HCT116 (cell line): ENCODE data around the gene RELA. TPM values are rescaled to one million over a fixed set of nuclear protein-coding genes. Genes with fewer than 3 reads are reported as not detected.

Experiments
- ATAC-seq: fragments of 200-7000 bp; cut with Tn5 transposase; 2 replicates; pipeline ENCODE4 v1.9.1; 2020; ENCODE audit warnings: mild to moderate bottlenecking, moderate library complexity
- BruUV-seq: library from RNA; stranded (reverse); fragments of 400-500 nt; replicated peaks from 2 replicates; lab custom pipeline; 2021; lab: Mats Ljungman, UMichigan
- CTCF ChIA-PET: fragments of 300-600 bp; sonication (Branson Sonifier 250); formaldehyde crosslinking; loops from one replicate; lab custom pipeline; 2021; ENCODE audit warnings: antibody characterized with exemption; lab: Charles Lee
- POLR2A ChIA-PET: fragments of 300-600, 350-600 bp; sonication (Branson Sonifier 250); formaldehyde crosslinking; loops from one replicate; lab custom pipeline; 2021; ENCODE audit warnings: antibody characterized with exemption; lab: Charles Lee
- RAD21 ChIA-PET, 2 experiments: fragments of 300-600 bp; sonication (Branson Sonifier 250); formaldehyde crosslinking; loops; one replicate each; lab custom pipeline; 2023; ENCODE audit warnings: low total read pairs in 2 of 2; ENCODE audit not compliant: uncharacterized antibody in 2 of 2, unreplicated experiment in 2 of 2, low non-redundant PET in 1 of 2; lab: Charles Lee
- DNase-seq: peaks from one replicate; pipeline ENCODE4 v3.0.0-alpha.2; 2010; ENCODE audit warnings: low read depth, low spot score
- H2AFZ ChIP-seq: fragments of 200-600 bp; shearing (Covaris generic), sonication (generic); 2 replicates; pipeline ENCODE4 v1.6.1; 2017; ENCODE audit warnings: low read depth, mixed run types, mixed read lengths, antibody characterized with exemption, low read length; ENCODE audit not compliant: poor library complexity, severe bottlenecking
- H3K27ac ChIP-seq: 2 replicates; pipeline ENCODE4 v1.5.1; 2012; ENCODE audit warnings: low read depth, low read length
- H3K27me3 ChIP-seq: fragments of 200-600 bp; sonication (generic); 2 replicates; pipeline ENCODE4 v1.6.1; 2016; ENCODE audit warnings: mixed run types, low read length, mixed read lengths; ENCODE audit not compliant: insufficient read depth
- H3K36me3 ChIP-seq, 2 experiments: fragments of 200-500 bp in 1 of 2; fragments of 200-600 bp in 1 of 2; sonication (Bioruptor generic) in 1 of 2; sonication (generic) in 1 of 2; 2 replicates each; pipeline versions ENCODE4 v1.5.1 to v1.6.1; 2014 to 2016; ENCODE audit warnings: low read length in 2 of 2, inconsistent platforms in 1 of 2, mixed read lengths in 1 of 2, mixed run types in 1 of 2; ENCODE audit not compliant: insufficient read depth in 2 of 2, control insufficient read depth in 1 of 2
- H3K4me1 ChIP-seq, 2 experiments: fragments of 200-600 bp in 1 of 2; sonication (generic) in 1 of 2; 2 replicates each; pipeline versions ENCODE4 v1.5.1 to v1.6.1; 2012 to 2017; ENCODE audit warnings: low read length in 2 of 2, inconsistent platforms in 1 of 2, mild to moderate bottlenecking in 1 of 2, mixed read lengths in 1 of 2, mixed run types in 1 of 2, moderate library complexity in 1 of 2; ENCODE audit not compliant: insufficient read depth in 2 of 2, control insufficient read depth in 1 of 2
- H3K4me2 ChIP-seq: fragments of 200-600 bp; sonication (generic); 2 replicates; pipeline ENCODE4 v1.6.1; 2017; ENCODE audit warnings: mixed run types, low read length, mixed read lengths
- H3K4me3 ChIP-seq, 2 experiments: fragments of 200-600 bp in 1 of 2; sonication (generic) in 1 of 2; replicated peaks in 1 of 2; 2 replicates each; pipeline ENCODE4 v1.5.1; 2011 to 2016; ENCODE audit warnings: low read length in 2 of 2, control low read depth in 1 of 2, low read depth in 1 of 2, mild to moderate bottlenecking in 1 of 2, mixed read lengths in 1 of 2, mixed run types in 1 of 2
- H3K79me2 ChIP-seq: fragments of 200-600 bp; sonication (generic); 2 replicates; pipeline ENCODE4 v1.6.1; 2017; ENCODE audit warnings: mild to moderate bottlenecking, mixed run types, low read length, moderate library complexity, mixed read lengths; ENCODE audit not compliant: insufficient read depth
- H3K9ac ChIP-seq: fragments of 200-600 bp; sonication (generic); 2 replicates; pipeline ENCODE4 v1.6.1; 2016; ENCODE audit warnings: low read length, mixed read lengths
- H3K9me2 ChIP-seq: fragments of 200-600 bp; sonication (generic), shearing (Covaris generic); 2 replicates; pipeline ENCODE4 v1.6.1; 2017; ENCODE audit warnings: mixed run types, mild to moderate bottlenecking, moderate library complexity; ENCODE audit not compliant: insufficient read depth
- H3K9me3 ChIP-seq, 2 experiments: fragments of 200-500 bp in 1 of 2; fragments of 200-600 bp in 1 of 2; sonication (Bioruptor generic) in 1 of 2; sonication (generic) in 1 of 2; 2 replicates each; pipeline ENCODE4 v1.6.1; 2014 to 2017; ENCODE audit warnings: low read length in 2 of 2, mixed read lengths in 2 of 2, inconsistent platforms in 1 of 2, low read depth in 1 of 2, mild to moderate bottlenecking in 1 of 2, mixed run types in 1 of 2, moderate library complexity in 1 of 2; ENCODE audit not compliant: control insufficient read depth in 1 of 2, insufficient read depth in 1 of 2
- H4K20me1 ChIP-seq: fragments of 200-600 bp; sonication (generic), shearing (Covaris generic); 2 replicates; pipeline ENCODE4 v1.6.1; 2017; ENCODE audit warnings: mixed run types, mild to moderate bottlenecking, moderate library complexity; ENCODE audit not compliant: insufficient read depth
- CEBPB ChIP-seq: IDR thresholded peaks from 2 replicates; pipeline ENCODE4 v1.6.1; 2012; ENCODE audit warnings: low read depth
- CTCF ChIP-seq, 3 experiments: fragments of 200-600 bp in 1 of 3; sonication (generic) in 1 of 3; IDR thresholded peaks in 2 of 3; conservative IDR thresholded peaks in 1 of 3; 2 replicates each; pipeline ENCODE4 v1.5.1; 2012 to 2017; ENCODE audit warnings: low read depth in 2 of 3, low read length in 2 of 3, antibody characterized with exemption in 1 of 3, borderline replicate concordance in 1 of 3, control low read depth in 1 of 3, mild to moderate bottlenecking in 1 of 3, mixed read lengths in 1 of 3, mixed run types in 1 of 3, moderate library complexity in 1 of 3; ENCODE audit not compliant: insufficient read depth in 1 of 3
- EGR1 ChIP-seq: IDR thresholded peaks from 2 replicates; pipeline ENCODE4 v1.6.1; 2012; ENCODE audit warnings: low read depth
- ELF1 ChIP-seq: IDR thresholded peaks from 2 replicates; pipeline ENCODE4 v1.6.1; 2012; ENCODE audit warnings: low read depth, borderline replicate concordance
- EZH2 ChIP-seq: fragments of 200-600 bp; sonication (generic); IDR thresholded peaks from 2 replicates; pipeline ENCODE4 v1.6.1; 2017; ENCODE audit warnings: antibody characterized with exemption, mixed run types
- JUND ChIP-seq: IDR thresholded peaks from 2 replicates; pipeline ENCODE4 v1.6.1; 2012
- MAX ChIP-seq: IDR thresholded peaks from 2 replicates; pipeline ENCODE4 v1.6.1; 2012
- POLR2A ChIP-seq: IDR thresholded peaks from 2 replicates; pipeline ENCODE4 v1.7.0; 2011; ENCODE audit warnings: borderline replicate concordance; ENCODE audit not compliant: insufficient read depth, insufficient read length; ENCODE audit errors: extremely low read depth
- POLR2AphosphoS5 ChIP-seq: IDR thresholded peaks from 2 replicates; pipeline ENCODE4 v1.6.1; 2011; ENCODE audit warnings: mild to moderate bottlenecking, low read depth, low read length, moderate library complexity
- SRF ChIP-seq: IDR thresholded peaks from 2 replicates; pipeline ENCODE4 v1.6.1; 2012; ENCODE audit warnings: low read depth
- TCF7L2 ChIP-seq: IDR thresholded peaks from 2 replicates; pipeline ENCODE4 v1.7.0; 2011; ENCODE audit warnings: borderline replicate concordance, inconsistent platforms; ENCODE audit not compliant: insufficient read depth, insufficient read length; ENCODE audit errors: extremely low read depth
- ZFX ChIP-seq: fragments of 450-650 bp; IDR thresholded peaks from 2 replicates; pipeline ENCODE4 v1.6.1; 2017
- intact Hi-C: fragments of 100-400 bp; cut with micrococcal nuclease; formaldehyde crosslinking; loops from 2 replicates; pipeline ENCODE4 v1.10.0; 2022
- total RNA-seq: library from RNA; stranded (reverse); gene quantifications from one replicate; pipeline ENCODE4 v1.2.1, GENCODE V29; 2021; ENCODE audit not compliant: unreplicated experiment
- TF ChIP-seq, protein P1 (sequence below): IDR thresholded peaks from 2 replicates; pipeline ENCODE4 v1.6.1; 2011; ENCODE audit warnings: mild to moderate bottlenecking, low read length, moderate library complexity; ENCODE audit not compliant: insufficient replicate concordance; ENCODE audit errors: extremely low read depth
- TF ChIP-seq, protein P2 (sequence below): IDR thresholded peaks from 2 replicates; pipeline ENCODE4 v1.6.1; 2012; ENCODE audit warnings: low read depth

The RELA gene
- total RNA-seq, 1 experiment from 2014 or later = 78.5 TPM

- Histone ChIP-seq H3K9ac (peak overlapping the region; percentile 80), H2AFZ (no peak overlapping the region), H3K9me2 (no peaks in the 10 kb centered on the region), H3K4me2 (peak overlapping the region; percentile 93), H3K36me3 (peaks cover 21 to 40% of the 10 kb centered on the region in 2 experiments; a peak in 3 of 4 replicates), H4K20me1 (no peaks in the 10 kb centered on the region), H3K27ac (peak overlapping the region; percentile 96), H3K27me3 (no peaks in the 10 kb centered on the region), H3K9me3 (no peaks in the 10 kb centered on the region), H3K4me1 (peaks cover 31 to 47% of the 10 kb centered on the region in 2 experiments), H3K79me2 (peaks cover 15% of the 10 kb centered on the region; the same call in 1 of the 2 replicates), H3K4me3 (peak overlapping the region; percentile 51 to 62)
- no peak for ATAC-seq
- POLR2A ChIA-PET = interaction anchor here (1.0 to 2.6 kb wide), 7 partner anchors 9 to 206 kb away, joined by 3 to 24 read pairs (median 3); partner anchors contain the start of genes RELA and SIPA1
- DNase-seq = no peak
- intact Hi-C loops = no loop called here
- TSS peak; percentile 31 for BruUV-seq
- TF ChIP-seq, protein P1, sequence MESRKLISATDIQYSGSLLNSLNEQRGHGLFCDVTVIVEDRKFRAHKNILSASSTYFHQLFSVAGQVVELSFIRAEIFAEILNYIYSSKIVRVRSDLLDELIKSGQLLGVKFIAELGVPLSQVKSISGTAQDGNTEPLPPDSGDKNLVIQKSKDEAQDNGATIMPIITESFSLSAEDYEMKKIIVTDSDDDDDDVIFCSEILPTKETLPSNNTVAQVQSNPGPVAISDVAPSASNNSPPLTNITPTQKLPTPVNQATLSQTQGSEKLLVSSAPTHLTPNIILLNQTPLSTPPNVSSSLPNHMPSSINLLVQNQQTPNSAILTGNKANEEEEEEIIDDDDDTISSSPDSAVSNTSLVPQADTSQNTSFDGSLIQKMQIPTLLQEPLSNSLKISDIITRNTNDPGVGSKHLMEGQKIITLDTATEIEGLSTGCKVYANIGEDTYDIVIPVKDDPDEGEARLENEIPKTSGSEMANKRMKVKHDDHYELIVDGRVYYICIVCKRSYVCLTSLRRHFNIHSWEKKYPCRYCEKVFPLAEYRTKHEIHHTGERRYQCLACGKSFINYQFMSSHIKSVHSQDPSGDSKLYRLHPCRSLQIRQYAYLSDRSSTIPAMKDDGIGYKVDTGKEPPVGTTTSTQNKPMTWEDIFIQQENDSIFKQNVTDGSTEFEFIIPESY = no peak
- no peak for TF ChIP-seq TCF7L2
- TF ChIP-seq CTCF (IDR thresholded peaks at IDR 0.05 in 2 of 3, conservative IDR thresholded peaks at IDR 0.05 in 1 of 3; ENCODE audit: borderline replicate concordance in 1 of 3, insufficient read depth in 1 of 3, low read depth in 2 of 3, low read length in 2 of 3) = no peak
- TF ChIP-seq JUND = no peak
- no peak for TF ChIP-seq EGR1
- TF ChIP-seq ZFX = no peak
- TF ChIP-seq POLR2AphosphoS5 = no peak
- TF ChIP-seq ELF1 = no peak
- no peak for TF ChIP-seq CEBPB
- TF ChIP-seq SRF = no peak
- no peak for TF ChIP-seq POLR2A
- no peak for TF ChIP-seq EZH2
- TF ChIP-seq MAX = no peak
- TF ChIP-seq, protein P2, sequence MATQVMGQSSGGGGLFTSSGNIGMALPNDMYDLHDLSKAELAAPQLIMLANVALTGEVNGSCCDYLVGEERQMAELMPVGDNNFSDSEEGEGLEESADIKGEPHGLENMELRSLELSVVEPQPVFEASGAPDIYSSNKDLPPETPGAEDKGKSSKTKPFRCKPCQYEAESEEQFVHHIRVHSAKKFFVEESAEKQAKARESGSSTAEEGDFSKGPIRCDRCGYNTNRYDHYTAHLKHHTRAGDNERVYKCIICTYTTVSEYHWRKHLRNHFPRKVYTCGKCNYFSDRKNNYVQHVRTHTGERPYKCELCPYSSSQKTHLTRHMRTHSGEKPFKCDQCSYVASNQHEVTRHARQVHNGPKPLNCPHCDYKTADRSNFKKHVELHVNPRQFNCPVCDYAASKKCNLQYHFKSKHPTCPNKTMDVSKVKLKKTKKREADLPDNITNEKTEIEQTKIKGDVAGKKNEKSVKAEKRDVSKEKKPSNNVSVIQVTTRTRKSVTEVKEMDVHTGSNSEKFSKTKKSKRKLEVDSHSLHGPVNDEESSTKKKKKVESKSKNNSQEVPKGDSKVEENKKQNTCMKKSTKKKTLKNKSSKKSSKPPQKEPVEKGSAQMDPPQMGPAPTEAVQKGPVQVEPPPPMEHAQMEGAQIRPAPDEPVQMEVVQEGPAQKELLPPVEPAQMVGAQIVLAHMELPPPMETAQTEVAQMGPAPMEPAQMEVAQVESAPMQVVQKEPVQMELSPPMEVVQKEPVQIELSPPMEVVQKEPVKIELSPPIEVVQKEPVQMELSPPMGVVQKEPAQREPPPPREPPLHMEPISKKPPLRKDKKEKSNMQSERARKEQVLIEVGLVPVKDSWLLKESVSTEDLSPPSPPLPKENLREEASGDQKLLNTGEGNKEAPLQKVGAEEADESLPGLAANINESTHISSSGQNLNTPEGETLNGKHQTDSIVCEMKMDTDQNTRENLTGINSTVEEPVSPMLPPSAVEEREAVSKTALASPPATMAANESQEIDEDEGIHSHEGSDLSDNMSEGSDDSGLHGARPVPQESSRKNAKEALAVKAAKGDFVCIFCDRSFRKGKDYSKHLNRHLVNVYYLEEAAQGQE = no peak
- CTCF ChIA-PET = no interaction called here
- RAD21 ChIA-PET = no interaction called here
These were observed 9.2 kb downstream of the RELA start for GRCh38 chr11:65653229-65654225.
